Skeletal muscle satellite cell (primary cell): Measurements from ENCODE around the gene CAP1.
"Not testable (repeated sequence)": the region's sequence is repeated elsewhere in the genome, so short reads cannot be mapped to it uniquely, and the experiment has no call there.

Source experiments
- H3K27me3 ChIP-seq: 2 replicates; pipeline ENCODE4 v1.7.0; 2013; ENCODE audit warnings: low read length; ENCODE audit not compliant: control insufficient read depth, insufficient read depth
- H3K36me3 ChIP-seq: 2 replicates; pipeline ENCODE4 v1.7.0; 2013; ENCODE audit warnings: mild to moderate bottlenecking, control low read depth, low read length; ENCODE audit not compliant: insufficient read depth
- H3K4me1 ChIP-seq: 2 replicates; pipeline ENCODE4 v1.7.0; 2013; ENCODE audit warnings: low read length; ENCODE audit not compliant: control insufficient read depth, insufficient read depth
- H3K4me2 ChIP-seq: 2 replicates; pipeline ENCODE4 v1.7.0; 2013; ENCODE audit warnings: mild to moderate bottlenecking, low read length
- H3K4me3 ChIP-seq: 2 replicates; pipeline ENCODE4 v1.7.0; 2013; ENCODE audit warnings: low read length
- H3K9ac ChIP-seq: 2 replicates; pipeline ENCODE4 v1.7.0; 2013; ENCODE audit warnings: mild to moderate bottlenecking, low read depth, low read length, moderate library complexity
- H3K9me3 ChIP-seq: replicated peaks from 2 replicates; pipeline ENCODE4 v1.7.0; 2013; ENCODE audit warnings: mild to moderate bottlenecking, control low read depth, low read length

The CAP1 gene

DNA sequence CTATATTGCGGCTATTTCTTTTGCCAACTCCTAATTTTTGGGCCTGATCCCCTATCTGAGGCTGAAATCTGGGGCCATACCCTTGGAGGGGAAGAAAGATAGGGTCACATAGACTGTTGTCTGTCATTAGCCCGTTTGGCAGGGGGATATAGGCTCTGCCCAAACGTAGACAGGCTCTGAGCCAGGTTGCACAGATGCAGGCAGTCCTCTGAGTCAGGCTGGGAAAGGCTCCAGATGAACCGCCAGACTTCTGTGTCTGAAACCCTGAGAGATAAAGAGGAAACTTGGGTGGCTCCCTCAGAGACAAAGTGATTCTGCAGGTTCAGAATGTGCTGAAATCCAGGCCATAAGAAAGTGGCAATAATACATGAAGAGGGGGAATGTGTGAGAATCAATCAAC lies 4.0 kb upstream of the CAP1 start:
- H3K9ac ChIP-seq, result no peak overlapping the region
- peak overlapping the region; percentile 74 for H3K4me2 ChIP-seq
- no peak overlapping the region for H3K4me3 ChIP-seq
- no peaks in the 10 kb centered on the region for H3K27me3 ChIP-seq
- H3K36me3 ChIP-seq, result no peaks in the 10 kb centered on the region
- no peaks in the 10 kb centered on the region for H3K9me3 ChIP-seq
- peaks cover 23% of the 10 kb centered on the region for H3K4me1 ChIP-seq

DNA sequence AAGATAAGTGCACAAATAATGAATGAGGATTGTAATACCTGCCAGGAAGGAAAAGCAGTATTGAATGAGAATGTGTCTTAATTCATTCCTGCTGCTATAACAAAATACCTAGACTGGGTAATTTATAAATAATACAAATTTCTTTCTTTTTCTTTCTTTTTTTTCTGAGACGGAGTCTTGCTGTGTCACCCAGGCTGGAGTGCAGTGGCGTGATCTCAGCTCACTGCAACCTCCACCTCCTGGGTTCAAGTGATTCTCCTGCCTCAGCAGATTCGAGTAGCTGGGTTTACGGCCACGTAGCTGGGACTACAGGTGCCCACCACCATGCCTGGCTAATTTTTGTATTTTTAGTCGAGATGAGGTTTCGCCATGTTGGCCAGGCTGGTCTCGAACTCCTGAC lies 3.3 kb upstream of the CAP1 start:
- H3K36me3 ChIP-seq, H3K27me3 ChIP-seq, H3K4me2 ChIP-seq, H3K9me3 ChIP-seq, H3K9ac ChIP-seq, H3K4me3 ChIP-seq: not testable (repeated sequence)
- H3K4me1 ChIP-seq, result peaks cover 29% of the 10 kb centered on the region

DNA sequence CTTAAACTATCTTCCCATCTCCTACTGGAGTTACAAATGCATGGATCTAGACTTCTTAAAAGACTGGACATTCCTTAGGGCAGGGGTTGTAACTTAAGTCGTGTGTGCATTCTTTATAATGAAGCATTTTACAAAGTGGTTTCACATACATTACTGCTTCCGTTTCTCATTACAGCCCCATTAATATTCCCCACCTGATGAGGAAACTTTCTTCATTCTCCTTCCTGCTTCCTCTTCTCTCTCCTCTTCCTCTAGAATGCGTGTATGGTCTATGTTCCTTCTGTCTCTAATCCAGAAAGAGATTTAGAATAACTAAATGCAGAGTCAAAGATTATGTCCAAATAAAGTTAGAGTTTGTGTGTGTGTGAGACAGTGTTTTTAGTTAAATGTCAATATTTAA lies 1.8 kb upstream of the CAP1 start:
- no peaks in the 10 kb centered on the region for H3K9me3 ChIP-seq
- no peak overlapping the region for H3K4me3 ChIP-seq
- H3K4me2 ChIP-seq, result peak overlapping the region; percentile 96
- H3K27me3 ChIP-seq, result no peaks in the 10 kb centered on the region
- peak overlapping the region; percentile 99 for H3K9ac ChIP-seq
- peaks cover 9% of the 10 kb centered on the region for H3K36me3 ChIP-seq
- H3K4me1 ChIP-seq, result peaks cover 42% of the 10 kb centered on the region

DNA sequence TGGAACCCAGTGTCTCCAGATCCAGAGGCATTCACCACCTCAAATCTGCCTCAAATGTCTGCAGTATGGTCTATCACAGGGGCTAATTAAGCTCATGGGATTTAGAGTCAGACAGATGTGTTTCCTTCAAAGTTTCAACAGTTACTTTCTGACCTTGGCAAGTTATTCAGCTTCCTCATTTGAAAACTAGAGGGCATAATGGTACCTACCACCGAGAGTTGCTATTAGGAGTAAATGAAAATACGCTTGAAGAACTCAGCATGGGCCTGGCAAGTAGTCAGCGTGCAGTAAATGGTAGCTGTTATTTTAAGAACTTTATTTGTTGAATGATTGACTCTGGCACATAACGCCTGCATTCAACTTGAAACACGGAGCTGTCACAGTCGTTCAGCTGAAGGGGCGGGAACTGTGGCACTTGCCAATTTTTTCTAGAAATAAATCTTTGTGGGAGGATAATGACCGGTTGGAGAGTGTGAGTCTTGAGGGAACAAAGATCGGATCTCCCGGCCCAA lies 1.2 kb upstream of the CAP1 start:
- Histone ChIP-seq H3K9me3 (no peaks in the 10 kb centered on the region), H3K9ac (peak overlapping the region; percentile 99), H3K4me1 (peaks cover 48% of the 10 kb centered on the region), H3K36me3 (peaks cover 9% of the 10 kb centered on the region), H3K4me3 (peak overlapping the region; percentile 90), H3K27me3 (no peaks in the 10 kb centered on the region), H3K4me2 (peak overlapping the region; percentile 96)

DNA sequence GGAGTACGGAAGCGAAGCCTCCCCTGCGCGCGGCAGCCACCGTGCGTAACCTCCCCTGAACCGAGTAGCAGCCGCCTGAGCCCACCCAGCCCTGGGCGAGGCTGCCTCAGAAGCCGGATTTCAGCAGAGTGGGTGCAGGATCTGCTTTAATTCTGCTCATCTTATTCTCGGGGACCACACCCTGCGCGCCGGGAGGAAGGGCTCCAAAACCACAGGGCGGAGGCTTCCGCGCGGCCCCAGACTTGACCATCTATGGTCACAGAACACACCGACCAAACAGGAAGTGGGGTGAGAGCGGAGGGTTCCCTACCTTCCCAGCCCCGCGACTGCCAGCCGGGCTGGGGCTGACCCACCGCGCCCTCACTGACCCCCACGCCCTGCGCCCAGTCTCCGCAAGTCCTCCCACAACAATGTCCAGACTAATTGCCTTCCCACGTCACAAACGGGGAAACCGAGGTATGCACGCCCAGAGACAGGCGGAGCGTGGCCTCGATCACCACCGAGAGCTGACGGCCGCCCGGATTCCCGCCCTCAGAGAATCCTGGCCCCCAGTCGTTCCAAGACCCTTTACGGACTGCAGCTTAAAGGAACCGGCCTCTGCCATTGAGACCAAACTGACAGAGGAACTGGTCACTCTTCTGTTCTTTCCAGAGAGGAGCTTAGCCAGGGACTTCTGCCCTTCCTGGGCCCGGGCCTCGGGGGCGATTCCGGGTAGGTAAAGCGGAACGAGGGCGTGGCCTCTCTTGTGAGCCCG lies 595 bp upstream of the CAP1 start:
- Histone ChIP-seq H3K9me3 (no peaks in the 10 kb centered on the region), H3K4me1 (peaks cover 52% of the 10 kb centered on the region), H3K27me3 (no peaks in the 10 kb centered on the region)

DNA sequence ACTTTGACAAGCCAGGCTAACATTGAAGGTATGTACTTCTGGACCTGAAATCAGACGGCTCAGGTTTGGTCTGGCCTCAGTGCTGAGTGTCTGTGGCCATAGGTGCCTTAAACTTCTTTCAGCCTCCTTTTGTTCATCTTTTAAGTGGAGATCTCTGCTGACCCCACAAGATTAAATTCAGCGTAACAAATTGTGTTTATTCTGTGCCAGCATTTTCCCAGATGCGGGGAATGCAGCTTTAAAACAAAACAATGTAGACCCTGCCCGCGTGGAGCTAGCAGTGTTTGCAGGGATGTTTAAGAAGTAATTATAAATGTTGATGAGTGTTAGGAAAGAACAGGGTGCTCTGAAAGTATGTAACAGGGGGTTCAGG lies 923 bp downstream of the CAP1 start:
- Histone ChIP-seq H3K36me3 (peaks cover 24% of the 10 kb centered on the region), H3K27me3 (no peaks in the 10 kb centered on the region), H3K9me3 (no peaks in the 10 kb centered on the region), H3K4me3 (peak overlapping the region; percentile 90), H3K4me2 (peak overlapping the region; percentile 95), H3K9ac (peak overlapping the region; percentile 99), H3K4me1 (peaks cover 54% of the 10 kb centered on the region)

More for the DNA sequence above, 595 bp upstream of the CAP1 start:
- H3K9ac ChIP-seq, result peak overlapping the region; percentile 99
- peak overlapping the region; percentile 96 for H3K4me2 ChIP-seq
- peaks cover 10% of the 10 kb centered on the region for H3K36me3 ChIP-seq
- peak overlapping the region; percentile 90 for H3K4me3 ChIP-seq

DNA sequence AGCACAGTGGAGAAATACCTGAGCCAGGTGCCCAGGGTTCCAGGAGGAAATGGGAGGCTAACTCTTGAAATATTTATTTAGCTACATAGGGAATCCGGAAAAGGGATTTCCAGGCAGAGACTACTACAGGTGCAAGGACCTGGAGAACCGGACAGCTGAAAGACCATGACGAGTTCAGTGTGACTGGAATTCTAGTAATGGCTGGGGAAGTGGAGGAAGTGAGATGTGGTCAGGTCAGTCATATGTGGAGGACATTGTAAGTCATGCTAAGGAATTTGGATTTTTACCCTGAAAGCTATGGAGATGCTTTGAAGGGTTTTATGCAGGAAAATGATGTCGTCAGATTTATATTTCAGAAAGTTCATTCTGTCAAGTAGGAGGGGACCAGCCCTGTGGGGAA lies 1.8 kb downstream of the CAP1 start:
- Histone ChIP-seq H3K9ac (peak overlapping the region; percentile 99), H3K4me2 (peak overlapping the region; percentile 95), H3K4me1 (peaks cover 47% of the 10 kb centered on the region), H3K4me3 (peak overlapping the region; percentile 90), H3K36me3 (peaks cover 25% of the 10 kb centered on the region), H3K9me3 (no peaks in the 10 kb centered on the region), H3K27me3 (no peaks in the 10 kb centered on the region)

DNA sequence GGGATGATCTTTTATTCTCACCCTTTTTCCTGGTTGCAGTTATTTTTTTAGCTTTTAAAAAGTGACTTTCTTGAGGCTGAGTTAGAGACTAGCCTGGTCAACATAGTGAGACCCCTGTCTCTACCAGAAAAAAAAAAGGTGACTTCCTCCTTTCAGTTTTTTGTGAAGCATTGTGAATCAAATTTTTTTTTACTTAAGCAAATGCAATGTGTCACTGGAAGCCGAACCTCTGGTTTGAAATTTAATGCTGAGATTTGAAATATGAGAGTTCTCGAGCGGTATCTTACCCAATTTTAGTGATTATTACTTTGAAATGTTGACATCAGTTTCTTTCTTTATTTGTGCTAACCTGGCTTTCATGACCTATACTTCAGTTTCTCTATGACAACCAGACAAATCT lies 3.6 kb downstream of the CAP1 start:
- Histone ChIP-seq H3K36me3 (peaks cover 29% of the 10 kb centered on the region), H3K9me3 (no peaks in the 10 kb centered on the region), H3K4me3 (no peak overlapping the region), H3K4me2 (peak overlapping the region; percentile 95), H3K4me1 (peaks cover 45% of the 10 kb centered on the region), H3K9ac (no peak overlapping the region), H3K27me3 (no peaks in the 10 kb centered on the region)

DNA sequence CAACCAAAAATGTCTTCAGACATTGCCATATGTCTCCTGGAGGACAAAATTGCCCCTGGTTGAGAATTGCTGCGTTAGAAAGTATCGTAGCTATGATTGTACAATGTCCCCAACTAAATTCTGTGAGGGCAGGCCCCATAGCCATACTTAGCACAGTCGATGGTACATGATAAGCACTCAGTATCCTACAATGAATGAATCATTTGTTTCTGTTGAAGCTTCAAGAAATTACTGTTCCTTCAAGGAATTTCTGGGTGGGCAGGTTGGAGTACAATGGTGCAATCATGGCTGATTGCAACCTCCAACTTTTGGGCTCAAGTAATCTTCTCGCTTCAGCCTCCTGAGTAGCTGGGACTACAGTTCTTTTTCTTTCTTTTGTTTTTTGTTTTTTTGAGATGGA lies 4.7 kb downstream of the CAP1 start:
- no peak overlapping the region for H3K4me3 ChIP-seq
- no peak overlapping the region for H3K9ac ChIP-seq
- H3K4me2 ChIP-seq, result peak overlapping the region; percentile 32
- H3K4me1 ChIP-seq, result peaks cover 49% of the 10 kb centered on the region
- no peaks in the 10 kb centered on the region for H3K27me3 ChIP-seq
- H3K36me3 ChIP-seq, result peaks cover 35% of the 10 kb centered on the region
- H3K9me3 ChIP-seq, result no peaks in the 10 kb centered on the region

DNA sequence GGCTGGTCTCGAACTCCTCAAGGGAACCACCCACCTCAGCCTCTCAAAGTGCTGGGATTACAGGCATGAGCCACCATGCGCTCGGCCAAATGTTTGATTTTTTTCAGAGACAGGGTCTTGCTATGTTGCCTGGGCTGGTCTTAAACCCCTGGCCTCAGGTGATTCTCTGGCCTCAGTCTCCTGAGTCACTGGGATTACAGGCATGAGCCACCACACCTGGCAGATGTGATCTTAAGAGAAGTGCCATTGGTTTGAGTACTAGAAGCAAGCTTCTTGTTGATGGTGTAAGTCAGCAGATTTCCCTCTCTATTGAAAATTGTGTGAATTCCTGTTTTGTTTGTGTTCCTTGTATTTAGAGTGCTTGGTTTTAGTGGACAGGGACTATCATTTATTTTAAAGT lies 5.2 kb downstream of the CAP1 start:
- Histone ChIP-seq H3K36me3 (peaks cover 37% of the 10 kb centered on the region), H3K4me3 (no peak overlapping the region), H3K4me2 (no peak overlapping the region), H3K27me3 (no peaks in the 10 kb centered on the region), H3K4me1 (peaks cover 49% of the 10 kb centered on the region), H3K9me3 (no peaks in the 10 kb centered on the region), H3K9ac (no peak overlapping the region)

DNA sequence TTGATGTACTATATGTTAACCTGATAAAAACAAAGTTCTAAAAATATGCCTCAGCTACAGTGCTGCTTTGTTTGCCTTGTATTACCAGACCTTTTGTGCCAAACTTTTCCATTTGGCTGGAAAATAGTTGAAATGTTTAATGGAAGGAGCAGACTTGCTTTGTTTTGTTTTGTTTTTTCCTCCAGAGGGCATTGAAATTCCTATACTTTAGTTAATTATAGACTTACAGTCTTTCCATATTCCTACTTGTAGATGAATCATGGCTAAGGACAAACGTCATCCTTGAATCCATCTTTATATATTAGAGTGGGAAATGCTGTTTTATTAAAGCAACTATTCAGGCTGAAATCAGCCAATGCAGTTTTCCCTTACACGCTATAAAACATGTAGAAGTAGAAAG lies 6.7 kb downstream of the CAP1 start:
- Histone ChIP-seq H3K4me2 (no peak overlapping the region), H3K36me3 (peaks cover 48% of the 10 kb centered on the region), H3K4me1 (peaks cover 43% of the 10 kb centered on the region), H3K27me3 (no peaks in the 10 kb centered on the region), H3K4me3 (no peak overlapping the region), H3K9ac (no peak overlapping the region), H3K9me3 (no peaks in the 10 kb centered on the region)

DNA sequence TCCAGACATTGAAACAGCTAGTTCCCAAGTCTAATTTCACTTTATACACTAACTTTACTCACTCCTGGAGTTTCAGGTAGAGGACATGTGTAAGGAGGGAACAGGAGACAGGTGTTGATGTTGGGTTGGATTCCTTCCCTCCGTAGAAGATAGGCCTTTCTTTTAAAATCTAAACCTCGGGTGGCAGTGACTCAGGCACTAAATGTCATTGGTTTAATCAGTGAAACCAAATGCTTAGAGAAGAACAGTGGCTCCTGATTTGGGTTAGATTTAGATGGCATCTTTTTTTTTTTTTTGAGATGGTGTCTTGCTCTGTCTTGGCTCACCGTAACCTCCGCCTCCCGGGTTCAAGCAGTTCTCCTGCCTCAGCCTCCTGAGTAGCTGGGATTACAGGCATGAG lies 7.2 kb downstream of the CAP1 start:
- Histone ChIP-seq H3K36me3 (peaks cover 46% of the 10 kb centered on the region), H3K4me3 (no peak overlapping the region), H3K9me3 (no peaks in the 10 kb centered on the region), H3K4me1 (peaks cover 38% of the 10 kb centered on the region), H3K27me3 (no peaks in the 10 kb centered on the region), H3K9ac (no peak overlapping the region), H3K4me2 (no peak overlapping the region)
